T-cell (primary cell): ENCODE data around the gene SMPDL3A. TPM values are rescaled to one million over a fixed set of nuclear protein-coding genes. Genes with fewer than 3 reads are reported as not detected.

Experiments
- ATAC-seq, 4 experiments: fragments of 200-7000 bp in 3 of 4; fragments of 150-1000 bp in 1 of 4; cut with Tn5 transposase; replicated peaks in 1 of 4; 1 replicate in 3 of 4; 2 replicates in 1 of 4; pipeline ENCODE4 v1.10.0; 2021; ENCODE audit warnings: moderate library complexity in 3 of 4, mild to moderate bottlenecking in 2 of 4, moderate number of reproducible peaks in 1 of 4
- CTCF ChIA-PET, 2 donors: fragments of 300-600 bp; sonication (Branson Sonifier 250); formaldehyde crosslinking; loops; one replicate each; lab custom pipeline; 2022; ENCODE audit warnings: antibody characterized with exemption in 2 of 2; lab: Charles Lee
- POLR2A ChIA-PET, 2 donors: fragments of 300-600 bp; sonication (Branson Sonifier 250); formaldehyde crosslinking; loops; one replicate each; lab custom pipeline; 2022; ENCODE audit warnings: antibody characterized with exemption in 2 of 2; lab: Charles Lee
- DNase-seq, 35 experiments: peaks; one replicate each; pipeline versions ENCODE4 v3.0.0 to v3.0.0-alpha.2; 2013 to 2023
- H3K27ac ChIP-seq: one replicate; pipeline ENCODE4 v1.5.1; 2013; ENCODE audit warnings: low read length
- H3K27me3 ChIP-seq, 2 experiments: replicated peaks in 1 of 2; 1 replicate in 1 of 2; 2 replicates in 1 of 2; pipeline versions ENCODE4 v1.6.1 to v1.7.0; 2013; ENCODE audit warnings: low read length in 1 of 2, mixed read lengths in 1 of 2; ENCODE audit not compliant: control insufficient read depth in 2 of 2, insufficient read depth in 2 of 2; ENCODE audit errors: extremely low read depth in 1 of 2
- H3K36me3 ChIP-seq, 2 donors: 1 replicate in 1 of 2; 2 replicates in 1 of 2; pipeline versions ENCODE4 v1.6.1 to v1.7.0; 2013; ENCODE audit warnings: low read length in 1 of 2; ENCODE audit not compliant: control insufficient read depth in 2 of 2, insufficient read depth in 1 of 2; ENCODE audit errors: extremely low read depth in 1 of 2
- H3K4me1 ChIP-seq, 2 experiments: 1 replicate in 1 of 2; 2 replicates in 1 of 2; pipeline versions ENCODE4 v1.6.1 to v1.7.0; 2013; ENCODE audit warnings: low read length in 2 of 2, mixed read lengths in 1 of 2; ENCODE audit not compliant: insufficient read depth in 2 of 2, control insufficient read depth in 1 of 2; ENCODE audit errors: extremely low read depth in 1 of 2
- H3K4me3 ChIP-seq, 2 donors: 1 replicate in 1 of 2; 2 replicates in 1 of 2; pipeline versions ENCODE4 v1.5.1 to v1.7.0; 2013; ENCODE audit warnings: mild to moderate bottlenecking in 2 of 2, low read length in 1 of 2, moderate library complexity in 1 of 2; ENCODE audit not compliant: control insufficient read depth in 1 of 2; ENCODE audit errors: extremely low read depth in 1 of 2
- H3K9me3 ChIP-seq: 2 replicates; pipeline ENCODE4 v1.7.0; 2013
- H3K27ac Mint-ChIP-seq, 2 donors: one replicate each; pipeline ENCODE4 v1.8.0; 2020 to 2021; ENCODE audit warnings: mild to moderate bottlenecking in 2 of 2, mixed read lengths in 2 of 2
- H3K27me3 Mint-ChIP-seq, 2 donors: one replicate each; pipeline ENCODE4 v1.8.0; 2021 to 2022; ENCODE audit warnings: mixed read lengths in 2 of 2
- H3K36me3 Mint-ChIP-seq: one replicate; pipeline ENCODE4 v1.8.0; 2021; ENCODE audit warnings: mixed read lengths
- H3K4me1 Mint-ChIP-seq, 3 donors: one replicate each; pipeline ENCODE4 v1.8.0; 2020 to 2022; ENCODE audit warnings: mixed read lengths in 3 of 3, mild to moderate bottlenecking in 1 of 3
- H3K4me3 Mint-ChIP-seq, 3 donors: one replicate each; pipeline ENCODE4 v1.8.0; 2020 to 2022; ENCODE audit warnings: mild to moderate bottlenecking in 3 of 3, mixed read lengths in 3 of 3, moderate library complexity in 3 of 3
- H3K9me3 Mint-ChIP-seq, 3 donors: one replicate each; pipeline ENCODE4 v1.8.0; 2020 to 2022; ENCODE audit warnings: mixed read lengths in 3 of 3
- WGBS: methylation state at CpG from one replicate; pipeline ENCODE4 v1.1.5; 2013; ENCODE audit warnings: missing lambda C conversion rate; ENCODE audit not compliant: insufficient coverage; 5-methylcytosine and 5-hydroxymethylcytosine counted together
- total RNA-seq, 35 experiments: library from RNA in 6 of 35; stranded (reverse) in 6 of 35; fragments of 120-200 nt in 1 of 35; gene quantifications; one replicate each; pipeline versions ENCODE4 v1.2.1 to v1.2.4 and lab custom pipeline; 2013 to 2026

The SMPDL3A gene
- total RNA-seq, 5 donors from 2014 or later (not counting 1 experiment from before 2014, with no cell fraction given) = 0.16 TPM; not detected in 4

DNA sequence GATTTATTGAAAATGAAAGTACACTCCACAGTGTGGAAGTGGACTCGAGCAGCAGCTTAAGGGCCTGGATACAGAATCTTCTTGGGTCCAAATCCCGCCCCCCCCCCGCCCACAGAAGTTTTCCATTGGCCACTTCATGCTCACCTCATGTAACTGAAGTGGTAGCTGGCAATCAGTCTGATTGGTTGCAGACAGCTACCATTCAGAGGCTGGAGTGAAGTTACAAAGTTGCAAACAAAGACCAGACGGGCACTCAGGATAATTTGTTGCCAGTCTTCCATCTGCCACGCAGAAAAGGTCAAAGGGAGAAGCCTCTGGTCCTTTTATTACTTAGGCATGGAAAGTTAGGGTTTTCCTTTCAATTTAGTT, 35.4 kb upstream of the SMPDL3A start:
- CTCF ChIA-PET = interaction anchor here in 1 of 2 donors (0.8 kb wide), 1 partner anchor 1365 kb away, joined by 6 read pairs; no protein-coding TSS in a partner anchor

DNA sequence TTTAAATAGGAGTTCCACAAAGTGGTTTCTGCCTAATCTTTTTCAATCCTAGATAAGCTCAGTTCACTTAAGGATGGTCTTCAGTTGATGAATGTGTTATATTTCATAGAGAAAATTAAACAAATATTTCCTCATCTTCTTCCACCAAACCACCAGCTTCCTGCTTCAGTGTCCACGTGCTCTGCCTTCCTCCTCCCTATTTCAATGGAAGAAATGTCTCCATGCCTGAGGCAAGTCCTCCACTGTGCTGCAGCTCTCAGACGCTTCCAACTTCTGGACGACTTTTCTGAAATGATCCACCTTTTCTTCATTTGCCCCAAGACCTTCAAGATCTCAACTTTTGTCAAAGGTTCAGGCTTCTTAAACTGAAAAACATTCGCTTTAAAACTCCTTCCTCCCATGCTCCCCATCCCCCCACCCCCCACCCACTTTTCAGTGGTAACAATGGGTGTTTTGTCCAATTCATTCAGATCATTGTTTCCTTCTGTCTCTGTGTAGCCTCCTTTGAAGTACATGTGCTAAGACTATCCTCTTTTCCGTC, 34.8 kb upstream of the SMPDL3A start:
- Mint-ChIP-seq H3K4me3 (no peak overlapping the region), H3K27me3 (no peaks in the 10 kb centered on the region), H3K27ac (no peak overlapping the region), H3K4me1 (peaks cover 17 to 23% (median 20%) of the 10 kb centered on the region in 3 donors), H3K9me3 (no peaks in the 10 kb centered on the region), H3K36me3 (no peaks in the 10 kb centered on the region)
- Histone ChIP-seq H3K9me3 (no peaks in the 10 kb centered on the region), H3K27me3 (no peaks in the 10 kb centered on the region), H3K36me3 (no peaks in the 10 kb centered on the region), H3K4me1 (peaks cover 0 to 4% of the 10 kb centered on the region in 2 experiments), H3K4me3 (no peak overlapping the region), H3K27ac (no peak overlapping the region)
- ChIA-PET POLR2A (no interaction called here), CTCF (interaction anchor here in 1 of 2 donors (0.8 kb wide), 1 partner anchor 1365 kb away, joined by 6 read pairs; no protein-coding TSS in a partner anchor)
- WGBS = 63% methylated on average over 5 of the region's 5 CpGs
- no peak for DNase-seq
- ATAC-seq = no peak

More for the DNA sequence above, 35.4 kb upstream of the SMPDL3A start:
- DNase-seq (no peak), ATAC-seq (no peak)
- no peaks in the 10 kb centered on the region for H3K36me3 ChIP-seq
- no peaks in the 10 kb centered on the region for H3K9me3 ChIP-seq
- peaks cover 17 to 23% (median 20%) of the 10 kb centered on the region in 3 donors for H3K4me1 Mint-ChIP-seq
- H3K27me3 Mint-ChIP-seq = no peaks in the 10 kb centered on the region
- H3K4me3 ChIP-seq = no peak overlapping the region
- 83% methylated on average over 2 of the region's 5 CpGs for WGBS
- no peaks in the 10 kb centered on the region for H3K9me3 Mint-ChIP-seq
- POLR2A ChIA-PET = no interaction called here
- H3K27ac Mint-ChIP-seq = no peak overlapping the region
- H3K4me3 Mint-ChIP-seq = no peak overlapping the region
- peaks cover 0 to 4% of the 10 kb centered on the region in 2 experiments for H3K4me1 ChIP-seq
- H3K27ac ChIP-seq = no peak overlapping the region
- H3K36me3 Mint-ChIP-seq = no peaks in the 10 kb centered on the region
- no peaks in the 10 kb centered on the region for H3K27me3 ChIP-seq

DNA sequence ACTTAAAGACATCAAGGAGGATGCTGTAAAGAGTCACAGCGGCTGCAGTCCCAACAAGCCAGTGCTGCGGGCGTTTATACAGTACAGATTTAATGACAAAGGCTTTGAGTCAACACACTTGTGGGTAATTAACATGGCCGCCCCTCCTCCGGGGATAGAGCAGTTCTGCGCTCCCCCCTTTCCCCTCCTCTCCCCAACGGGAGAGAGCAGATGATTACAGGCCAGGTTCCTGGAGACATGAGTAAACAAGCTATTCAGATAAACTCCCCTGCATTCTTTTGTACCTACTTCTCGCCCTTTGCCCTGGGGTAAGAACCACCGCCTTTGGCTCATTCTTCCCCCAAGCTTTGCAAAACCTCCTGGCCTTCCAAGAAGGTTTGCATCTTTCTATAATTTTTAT, 33.2 kb upstream of the SMPDL3A start:
- H3K36me3 ChIP-seq = no peaks in the 10 kb centered on the region
- Mint-ChIP-seq H3K9me3 (no peaks in the 10 kb centered on the region), H3K36me3 (no peaks in the 10 kb centered on the region), H3K27ac (no peak overlapping the region), H3K27me3 (no peaks in the 10 kb centered on the region), H3K4me1 (peaks cover 11 to 20% (median 16%) of the 10 kb centered on the region in 3 donors), H3K4me3 (no peak overlapping the region)
- ChIA-PET POLR2A (no interaction called here), CTCF (no interaction called here)
- no peaks in the 10 kb centered on the region for H3K9me3 ChIP-seq
- H3K27me3 ChIP-seq = no peaks in the 10 kb centered on the region
- no peak overlapping the region for H3K4me3 ChIP-seq
- ATAC-seq (no peak), DNase-seq (no peak)
- no peak overlapping the region for H3K27ac ChIP-seq
- WGBS = 89% methylated on average over 5 of the region's 9 CpGs
- peaks cover 0 to 4% of the 10 kb centered on the region in 2 experiments for H3K4me1 ChIP-seq

DNA sequence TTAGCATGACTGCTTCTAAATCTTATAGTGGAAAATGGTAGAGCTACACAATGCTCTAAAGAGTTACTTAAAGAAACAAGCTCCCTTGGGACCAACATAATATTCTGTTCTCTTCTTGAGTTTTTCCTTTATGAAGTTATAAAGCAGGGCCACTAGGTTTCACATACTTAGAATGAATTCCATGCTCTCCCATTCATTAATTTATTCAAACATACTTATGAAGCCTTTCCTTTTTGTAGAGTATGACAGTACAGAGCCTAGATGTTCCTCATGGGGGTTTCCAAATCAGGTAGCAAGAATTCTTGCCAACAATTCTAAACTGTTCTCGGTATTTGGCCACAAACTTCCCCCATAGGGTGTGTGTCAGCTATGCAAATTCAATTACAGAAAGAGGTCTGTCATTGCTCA, 30.1 kb upstream of the SMPDL3A start:
- Histone ChIP-seq H3K27me3 (no peaks in the 10 kb centered on the region), H3K27ac (no peak overlapping the region), H3K36me3 (no peaks in the 10 kb centered on the region), H3K4me3 (no peak overlapping the region), H3K9me3 (no peaks in the 10 kb centered on the region), H3K4me1 (no peaks in the 10 kb centered on the region)
- Mint-ChIP-seq H3K9me3 (no peaks in the 10 kb centered on the region), H3K36me3 (no peaks in the 10 kb centered on the region), H3K4me1 (no peaks in the 10 kb centered on the region), H3K27me3 (no peaks in the 10 kb centered on the region), H3K27ac (no peak overlapping the region), H3K4me3 (no peak overlapping the region)
- DNase-seq (no peak), ATAC-seq (no peak)
- POLR2A ChIA-PET = no interaction called here
- WGBS = no CpG with 5 or more reads among the region's 1 CpG
- CTCF ChIA-PET = no interaction called here

DNA sequence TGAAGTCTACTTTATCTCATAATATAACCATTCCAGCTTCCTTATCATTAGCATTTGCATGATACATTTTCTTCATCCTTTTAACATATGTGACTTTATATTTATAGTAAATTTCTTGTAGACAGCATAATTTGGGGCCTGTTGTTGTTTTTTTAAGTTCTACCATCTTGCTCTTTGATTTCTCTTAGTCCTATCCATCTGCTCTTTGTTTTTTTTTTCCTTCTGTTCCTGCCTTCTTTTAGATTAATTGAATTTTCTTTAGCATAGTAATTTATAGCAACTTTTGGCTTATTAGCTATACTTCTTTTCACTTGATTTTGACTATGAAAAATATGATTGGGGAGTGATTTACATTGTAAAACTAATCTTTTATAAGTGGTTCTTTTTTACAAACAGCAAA, 28.7 kb upstream of the SMPDL3A start:
- Mint-ChIP-seq H3K4me1 (no peaks in the 10 kb centered on the region), H3K36me3 (no peaks in the 10 kb centered on the region), H3K9me3 (no peaks in the 10 kb centered on the region), H3K27me3 (no peaks in the 10 kb centered on the region), H3K4me3 (no peak overlapping the region), H3K27ac (no peak overlapping the region)
- Histone ChIP-seq H3K36me3 (no peaks in the 10 kb centered on the region), H3K4me3 (no peak overlapping the region), H3K9me3 (no peaks in the 10 kb centered on the region), H3K4me1 (no peaks in the 10 kb centered on the region), H3K27ac (no peak overlapping the region), H3K27me3 (no peaks in the 10 kb centered on the region)
- CTCF ChIA-PET = no interaction called here
- POLR2A ChIA-PET = no interaction called here
- DNase-seq = no peak
- ATAC-seq = no peak

DNA sequence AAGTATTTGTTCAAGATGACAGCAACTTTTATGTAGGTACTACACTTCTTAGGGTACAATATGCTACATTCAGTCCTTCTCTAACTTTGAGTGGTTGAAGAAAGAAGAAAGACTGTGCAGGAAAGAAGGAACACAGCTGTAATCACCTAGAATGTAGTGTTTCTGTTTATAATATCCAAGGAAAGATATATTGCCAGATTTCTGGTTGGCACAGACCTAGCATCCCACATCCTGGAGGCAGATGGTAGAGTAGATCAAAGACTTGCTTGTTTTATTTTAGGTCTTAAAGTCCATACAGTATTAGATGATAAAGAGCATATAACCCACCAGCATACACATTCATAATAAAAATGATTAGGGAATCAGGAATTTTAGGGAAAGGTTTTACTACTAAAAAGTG, 22.8 kb upstream of the SMPDL3A start:
- no peaks in the 10 kb centered on the region for H3K36me3 Mint-ChIP-seq
- no peak for ATAC-seq

More for the DNA sequence above, 22.8 kb upstream of the SMPDL3A start:
- no peaks in the 10 kb centered on the region for H3K9me3 Mint-ChIP-seq
- H3K9me3 ChIP-seq = no peaks in the 10 kb centered on the region
- H3K4me1 Mint-ChIP-seq = no peaks in the 10 kb centered on the region
- no peaks in the 10 kb centered on the region for H3K4me1 ChIP-seq
- CTCF ChIA-PET = no interaction called here
- no peak overlapping the region for H3K27ac ChIP-seq
- no peak for DNase-seq
- no peak overlapping the region for H3K4me3 ChIP-seq
- H3K27ac Mint-ChIP-seq = no peak overlapping the region
- peaks cover 0 to 18% of the 10 kb centered on the region in 2 donors for H3K27me3 Mint-ChIP-seq
- H3K36me3 ChIP-seq = no peaks in the 10 kb centered on the region
- H3K27me3 ChIP-seq = no peaks in the 10 kb centered on the region
- H3K4me3 Mint-ChIP-seq = no peak overlapping the region
- POLR2A ChIA-PET = no interaction called here
